ENCODE measurements around the gene NLRC3. TPM values are rescaled to one million over a fixed set of nuclear protein-coding genes. Genes with fewer than 3 reads are reported as not detected.

NLRC3 gene
- total RNA-seq, 1 experiment from 2014 or later, result 0.09 TPM

GRCh38 chr16:3519581-3519980 is 57.6 kb downstream of the NLRC3 start:
- POLR2A ChIA-PET (ENCODE audit: low non-redundant PET), result no interaction called here

DNA sequence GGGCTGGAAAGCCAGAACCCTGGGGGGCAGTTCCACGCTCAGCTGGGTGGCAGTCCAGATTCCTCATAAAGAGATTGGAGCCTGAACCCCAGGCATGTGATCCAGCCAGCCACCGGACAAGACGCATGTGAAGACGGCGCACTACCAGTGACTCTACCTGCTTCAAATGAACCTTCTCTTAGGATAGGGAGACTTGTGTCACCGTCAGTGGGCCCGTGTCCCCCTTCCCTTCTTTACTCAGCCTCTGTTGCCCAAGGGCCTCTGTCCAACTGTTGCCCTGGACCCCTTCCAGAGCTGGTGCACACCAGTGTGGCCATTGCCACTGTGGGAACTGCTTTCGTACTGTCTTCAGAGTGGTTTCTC is 58.2 kb downstream of the NLRC3 start:
- CTCF ChIA-PET, result no interaction called here
- intact Hi-C loops (cut with micrococcal nuclease; ENCODE audit: unreplicated experiment), result no loop called here
- no TSS peak for BruUV-seq (replicated peaks)

More at GRCh38 chr16:3519581-3519980, 57.6 kb downstream of the NLRC3 start:
- intact Hi-C loops (cut with micrococcal nuclease; ENCODE audit: unreplicated experiment), result no loop called here
- H3K27ac ChIP-seq (ENCODE audit: low read depth, low read length, poor library complexity, severe bottlenecking), result no peak overlapping the region
- DNase-seq (ENCODE audit: low spot score), result no peak
- no TSS peak for BruUV-seq (replicated peaks)
- no peaks in the 10 kb centered on the region for H3K4me1 ChIP-seq (ENCODE audit: insufficient read depth, low read length, poor library complexity, severe bottlenecking)
- H3K36me3 ChIP-seq (ENCODE audit: insufficient read depth, low read length, poor library complexity, severe bottlenecking), result peaks cover 52% of the 10 kb centered on the region
- H3K27me3 ChIP-seq (replicated peaks; ENCODE audit: insufficient read depth, low read depth, low read length, poor library complexity), result no peaks in the 10 kb centered on the region
- CTCF ChIA-PET, result no interaction called here
- H3K9me3 ChIP-seq (ENCODE audit: low read depth, low read length, poor library complexity, severe bottlenecking), result no peaks in the 10 kb centered on the region
- TF ChIP-seq, protein P1, sequence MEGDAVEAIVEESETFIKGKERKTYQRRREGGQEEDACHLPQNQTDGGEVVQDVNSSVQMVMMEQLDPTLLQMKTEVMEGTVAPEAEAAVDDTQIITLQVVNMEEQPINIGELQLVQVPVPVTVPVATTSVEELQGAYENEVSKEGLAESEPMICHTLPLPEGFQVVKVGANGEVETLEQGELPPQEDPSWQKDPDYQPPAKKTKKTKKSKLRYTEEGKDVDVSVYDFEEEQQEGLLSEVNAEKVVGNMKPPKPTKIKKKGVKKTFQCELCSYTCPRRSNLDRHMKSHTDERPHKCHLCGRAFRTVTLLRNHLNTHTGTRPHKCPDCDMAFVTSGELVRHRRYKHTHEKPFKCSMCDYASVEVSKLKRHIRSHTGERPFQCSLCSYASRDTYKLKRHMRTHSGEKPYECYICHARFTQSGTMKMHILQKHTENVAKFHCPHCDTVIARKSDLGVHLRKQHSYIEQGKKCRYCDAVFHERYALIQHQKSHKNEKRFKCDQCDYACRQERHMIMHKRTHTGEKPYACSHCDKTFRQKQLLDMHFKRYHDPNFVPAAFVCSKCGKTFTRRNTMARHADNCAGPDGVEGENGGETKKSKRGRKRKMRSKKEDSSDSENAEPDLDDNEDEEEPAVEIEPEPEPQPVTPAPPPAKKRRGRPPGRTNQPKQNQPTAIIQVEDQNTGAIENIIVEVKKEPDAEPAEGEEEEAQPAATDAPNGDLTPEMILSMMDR (conservative IDR thresholded peaks at IDR 0.05; ENCODE audit: low read depth, low read length), result no peak
- no peak for TF ChIP-seq EZH2 (IDR thresholded peaks at IDR 0.05; ENCODE audit: borderline replicate concordance, low read depth, low read length, poor library complexity, severe bottlenecking)
- H3K4me3 ChIP-seq (ENCODE audit: low read depth, low read length, poor library complexity, severe bottlenecking), result no peak overlapping the region

DNA sequence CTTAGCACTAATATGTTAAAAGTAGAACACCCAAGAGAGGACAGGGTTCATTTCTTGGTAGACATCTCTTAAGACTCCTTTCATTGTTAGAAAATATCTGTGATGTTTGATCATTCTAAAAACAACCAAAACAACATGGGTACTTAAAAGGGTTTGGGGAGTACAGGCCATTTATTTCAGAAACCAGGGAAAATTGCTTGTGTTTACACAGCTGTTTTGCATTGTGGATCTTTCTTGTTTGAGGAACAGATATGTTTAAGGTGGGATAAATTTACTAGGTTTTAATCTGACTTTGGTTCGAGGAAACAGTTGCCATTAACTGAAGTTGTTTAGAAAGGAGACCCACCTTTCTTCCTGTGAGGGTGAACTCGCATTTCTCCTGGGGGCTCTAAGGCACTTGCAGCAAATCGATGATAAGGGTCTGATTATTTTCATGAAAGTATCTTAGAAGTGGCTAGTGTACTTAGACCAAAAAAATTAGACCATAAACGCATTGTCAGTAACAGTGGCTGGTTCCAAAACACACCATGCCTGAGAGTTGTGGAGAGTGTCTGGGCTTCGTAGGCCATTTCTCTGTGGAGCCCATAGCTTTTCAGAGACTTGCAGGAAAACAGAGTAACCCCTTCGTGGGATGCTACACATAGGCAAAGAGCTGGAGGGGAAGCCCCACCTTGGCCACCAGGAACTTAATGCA is 58.8 kb downstream of the NLRC3 start:
- H3K9me3 ChIP-seq (ENCODE audit: low read depth, low read length, poor library complexity, severe bottlenecking), result no peaks in the 10 kb centered on the region
- no peak overlapping the region for H3K4me3 ChIP-seq (ENCODE audit: low read depth, low read length, poor library complexity, severe bottlenecking)
- H3K27ac ChIP-seq (ENCODE audit: low read depth, low read length, poor library complexity, severe bottlenecking), result no peak overlapping the region
- TF ChIP-seq EZH2 (IDR thresholded peaks at IDR 0.05; ENCODE audit: borderline replicate concordance, low read depth, low read length, poor library complexity, severe bottlenecking), result no peak
- TF ChIP-seq, protein P1 (conservative IDR thresholded peaks at IDR 0.05; ENCODE audit: low read depth, low read length), result no peak
- CTCF ChIA-PET, result no interaction called here
- H3K36me3 ChIP-seq (ENCODE audit: insufficient read depth, low read length, poor library complexity, severe bottlenecking), result peaks cover 52% of the 10 kb centered on the region
- H3K4me1 ChIP-seq (ENCODE audit: insufficient read depth, low read length, poor library complexity, severe bottlenecking), result no peaks in the 10 kb centered on the region
- intact Hi-C loops (cut with micrococcal nuclease; ENCODE audit: unreplicated experiment), result no loop called here
- H3K27me3 ChIP-seq (replicated peaks; ENCODE audit: insufficient read depth, low read depth, low read length, poor library complexity), result no peaks in the 10 kb centered on the region
- BruUV-seq (replicated peaks), result no TSS peak
- no peak for DNase-seq (ENCODE audit: low spot score)
- POLR2A ChIA-PET (ENCODE audit: low non-redundant PET), result no interaction called here

More for the DNA sequence above, 58.2 kb downstream of the NLRC3 start:
- POLR2A ChIA-PET (ENCODE audit: low non-redundant PET), result no interaction called here
- no peak overlapping the region for H3K27ac ChIP-seq (ENCODE audit: low read depth, low read length, poor library complexity, severe bottlenecking)
- H3K36me3 ChIP-seq (ENCODE audit: insufficient read depth, low read length, poor library complexity, severe bottlenecking), result peaks cover 54% of the 10 kb centered on the region
- DNase-seq (ENCODE audit: low spot score), result no peak
- TF ChIP-seq EZH2 (IDR thresholded peaks at IDR 0.05; ENCODE audit: borderline replicate concordance, low read depth, low read length, poor library complexity, severe bottlenecking), result no peak
- TF ChIP-seq, protein P1 (conservative IDR thresholded peaks at IDR 0.05; ENCODE audit: low read depth, low read length), result no peak
- no peaks in the 10 kb centered on the region for H3K4me1 ChIP-seq (ENCODE audit: insufficient read depth, low read length, poor library complexity, severe bottlenecking)
- no peaks in the 10 kb centered on the region for H3K27me3 ChIP-seq (replicated peaks; ENCODE audit: insufficient read depth, low read depth, low read length, poor library complexity)
- no peaks in the 10 kb centered on the region for H3K9me3 ChIP-seq (ENCODE audit: low read depth, low read length, poor library complexity, severe bottlenecking)
- H3K4me3 ChIP-seq (ENCODE audit: low read depth, low read length, poor library complexity, severe bottlenecking), result no peak overlapping the region
